Ammon's horn (tissue), 1 donor: Measurements from ENCODE around the gene CCR5.
"Not testable (repeated sequence)": the region's sequence is repeated elsewhere in the genome, so short reads cannot be mapped to it uniquely, and the experiment has no call there.

Experiments used
- DNase-seq: peaks from one replicate; pipeline ENCODE4 v3.0.0-alpha.2; 2016; ENCODE audit warnings: low spot score

The CCR5 gene

GRCh38 chr3:46386205-46386604 is 15.5 kb downstream of the CCR5 start:
- peak; percentile 51 for DNase-seq

- not testable (repeated sequence) for DNase-seq
Observed at GRCh38 chr3:46388847-46389246, 18.1 kb downstream of the CCR5 start.

- DNase-seq: no peak
Observed at GRCh38 chr3:46389306-46389705, 18.6 kb downstream of the CCR5 start.

DNA sequence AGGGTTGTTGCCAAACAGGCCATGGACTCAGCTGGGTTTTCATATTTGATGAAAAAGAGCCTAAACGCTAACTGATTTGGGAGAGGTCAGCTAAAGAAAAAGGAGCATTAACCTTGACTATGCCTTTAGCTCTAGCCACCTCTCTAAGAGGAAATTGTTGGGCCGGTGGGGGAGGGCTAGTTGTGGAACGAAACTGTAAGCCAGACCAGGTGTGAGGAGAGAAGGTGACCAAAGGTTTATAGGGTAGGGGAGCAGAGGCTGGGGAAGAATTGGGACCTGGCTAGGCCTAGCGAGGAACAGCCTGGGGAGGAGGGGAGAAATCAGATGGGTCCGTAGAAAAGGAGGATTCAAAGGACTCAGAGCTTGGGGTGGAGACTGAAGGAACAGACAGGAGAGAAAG is 20.8 kb downstream of the CCR5 start:
- not testable (repeated sequence) for DNase-seq

GRCh38 chr3:46393011-46393410 is 22.3 kb downstream of the CCR5 start:
- DNase-seq: no peak

DNA sequence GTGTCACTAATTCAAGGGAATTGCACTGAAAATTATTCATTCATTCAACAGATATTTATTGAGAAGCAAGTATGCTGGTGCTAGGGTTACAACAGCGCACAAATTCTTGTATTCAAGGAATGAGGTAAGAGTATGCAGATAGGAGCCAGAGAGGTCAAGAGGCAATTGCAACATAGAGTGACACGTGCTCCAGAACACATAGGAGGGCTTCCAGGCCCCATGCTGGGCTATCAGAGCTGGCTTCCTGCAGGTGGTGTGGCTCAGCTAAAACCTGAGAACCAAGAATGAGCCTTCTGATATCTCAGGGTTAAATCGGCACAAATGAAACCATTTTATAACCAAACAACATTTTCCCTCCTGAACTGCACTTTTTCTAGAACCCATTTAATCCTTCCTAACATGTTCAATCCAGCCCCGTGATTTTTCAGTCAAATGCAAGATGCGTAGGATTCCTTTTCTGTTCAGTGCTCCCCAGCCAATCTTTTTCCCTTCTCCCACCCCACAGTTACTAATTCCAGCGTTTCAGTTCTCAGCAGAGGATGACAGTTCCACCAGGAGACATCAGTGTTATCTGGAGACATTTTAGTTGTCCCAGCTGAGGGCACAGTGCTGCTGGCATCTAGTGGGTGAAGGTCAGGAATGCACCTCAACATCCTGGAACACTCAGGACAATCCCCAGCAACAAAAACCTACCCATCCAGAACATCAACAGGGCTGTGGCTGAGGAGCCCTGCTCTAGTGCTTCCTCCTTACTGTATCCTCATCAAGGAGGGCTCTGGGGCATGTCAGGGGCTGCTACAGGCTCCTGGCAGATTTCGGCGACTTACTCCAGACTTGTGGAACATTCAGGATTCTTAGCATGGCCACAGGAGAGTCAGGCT is 23.0 kb downstream of the CCR5 start:
- no peak for DNase-seq

DNA sequence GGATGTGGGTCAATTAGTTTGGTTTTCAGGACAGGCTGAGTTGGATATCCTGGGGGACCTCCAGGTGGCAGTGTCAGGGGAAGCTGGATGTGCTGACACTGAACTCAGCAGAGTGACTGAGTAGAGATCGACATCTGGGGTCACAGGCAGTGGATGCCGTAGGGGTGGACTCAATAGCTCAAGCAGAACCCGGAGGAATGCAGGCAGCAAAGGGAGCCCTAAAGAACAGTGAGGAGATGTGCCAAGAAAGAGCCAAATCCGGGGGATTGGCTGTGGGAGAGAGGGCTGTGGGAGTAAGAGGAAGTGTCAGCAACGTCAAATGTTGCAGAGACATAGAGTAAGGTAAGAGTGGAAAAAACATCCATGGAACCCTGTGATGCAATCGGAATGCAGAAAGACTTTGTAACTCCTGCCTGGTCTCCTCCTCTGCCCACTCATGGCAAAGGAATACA is 24.5 kb downstream of the CCR5 start:
- DNase-seq: no peak

- DNase-seq: no peak
Observed at GRCh38 chr3:46395766-46396530, 25.2 kb downstream of the CCR5 start.

DNA sequence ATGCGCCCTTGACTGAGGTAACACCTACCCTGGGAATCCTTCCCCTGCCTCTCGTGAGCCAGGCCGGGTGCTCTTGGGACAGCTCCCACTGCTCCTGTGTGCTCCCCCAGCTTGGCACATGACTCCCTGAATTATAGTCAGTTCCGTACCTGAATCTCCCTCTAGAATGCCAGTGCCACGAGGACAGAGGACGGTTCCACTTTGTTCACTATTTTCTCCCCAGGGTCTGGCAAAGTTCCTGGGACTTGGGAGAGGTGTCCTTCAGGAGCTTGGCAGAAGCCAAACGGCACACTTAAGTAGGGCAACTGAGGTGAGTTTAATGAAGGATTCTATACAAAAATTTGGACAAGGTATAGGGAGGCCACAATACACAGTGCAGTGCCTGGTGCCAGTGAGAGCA is 26.4 kb downstream of the CCR5 start:
- no peak for DNase-seq

GRCh38 chr3:46398186-46398955 is 27.6 kb downstream of the CCR5 start:
- no peak for DNase-seq

DNA sequence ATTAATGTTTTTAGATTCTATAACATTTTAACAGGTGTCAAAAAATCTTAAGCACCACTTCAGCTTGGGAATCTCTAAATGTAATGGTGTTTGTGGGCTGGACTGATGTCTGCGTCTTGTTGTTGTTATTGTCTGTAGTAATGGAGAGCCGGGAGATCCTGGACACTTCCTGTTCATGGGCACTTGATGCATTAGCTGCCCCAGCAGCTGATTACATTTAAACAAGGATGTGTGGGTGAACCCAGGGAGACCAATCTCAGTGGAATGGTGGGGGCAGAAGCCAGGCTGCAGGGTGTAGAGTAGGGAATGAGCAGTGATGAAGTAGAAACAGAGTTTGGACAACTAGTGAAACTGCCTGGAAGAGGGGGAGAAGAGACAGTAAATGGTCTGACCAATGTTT is 28.4 kb downstream of the CCR5 start:
- DNase-seq: no peak

DNA sequence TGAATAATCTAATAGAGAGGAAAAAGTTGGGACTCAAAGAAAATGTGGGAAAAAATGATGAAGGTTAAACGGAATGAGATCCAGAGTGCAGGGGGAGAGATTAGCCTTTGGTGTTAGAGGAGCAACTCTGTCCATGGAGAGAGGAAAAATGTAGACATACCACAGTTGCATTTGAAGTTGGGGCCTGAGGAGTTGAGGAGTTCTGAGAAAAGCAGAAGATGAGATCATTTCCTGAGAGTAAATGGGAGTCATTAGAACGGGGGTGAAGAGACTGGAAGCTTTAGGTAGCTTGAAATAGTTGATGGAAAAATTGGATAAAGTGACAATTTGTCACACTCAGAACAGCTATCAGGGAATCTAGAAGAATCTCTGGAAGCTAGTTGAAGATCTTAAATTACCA is 28.8 kb downstream of the CCR5 start:
- no peak for DNase-seq

DNA sequence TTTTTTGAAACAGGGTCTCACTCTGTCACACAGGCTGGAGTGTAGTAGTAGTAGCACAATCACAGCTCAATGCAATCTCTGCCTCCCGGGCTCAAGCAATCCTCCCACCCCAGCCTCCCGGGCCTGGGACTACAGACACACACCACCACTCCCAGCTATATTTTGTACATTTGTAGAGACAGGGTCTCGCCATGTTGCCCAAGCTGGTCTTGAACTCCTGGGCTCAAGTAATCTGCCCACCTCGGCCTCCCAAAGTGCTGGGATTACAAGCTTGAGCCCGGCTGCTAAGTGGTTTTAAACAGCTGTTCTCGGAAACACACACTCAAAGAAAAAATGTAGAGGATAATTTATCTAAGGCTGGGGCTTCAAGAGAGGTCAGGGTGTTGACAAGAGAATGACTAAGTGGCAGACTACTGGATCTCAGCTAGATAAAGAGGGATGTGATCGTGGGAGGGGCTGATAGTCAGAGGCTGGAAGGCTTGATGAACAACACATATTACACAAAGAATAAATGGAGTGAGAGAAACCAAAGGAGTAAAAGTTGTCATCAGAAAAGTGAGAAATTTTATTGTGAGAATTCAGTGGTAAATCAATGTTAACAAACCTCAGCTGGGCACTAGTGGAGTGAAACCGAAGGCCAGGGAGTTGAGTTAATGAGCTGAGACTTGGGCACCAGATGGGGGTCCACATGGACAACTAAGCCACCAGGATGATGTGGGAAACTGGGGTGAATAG is 29.4 kb downstream of the CCR5 start:
- DNase-seq: no peak

DNA sequence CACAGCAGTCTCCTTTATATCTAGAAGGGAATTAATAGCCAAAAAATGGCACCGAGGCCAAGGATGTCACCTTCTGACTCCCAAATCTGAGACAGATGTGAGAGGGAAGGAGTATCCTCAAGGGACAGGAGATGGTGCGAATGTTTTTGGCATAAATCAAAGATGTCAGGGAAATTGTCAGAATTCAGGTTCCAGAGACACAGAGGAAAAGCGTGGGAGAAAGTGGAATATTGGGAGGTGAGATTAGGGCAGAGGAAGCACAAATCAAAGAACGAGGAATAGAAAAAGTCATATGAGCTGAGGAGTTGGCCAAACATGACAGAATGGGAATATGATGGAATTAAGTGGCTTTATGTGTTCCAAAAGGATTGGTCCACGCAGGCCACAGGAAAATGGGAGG is 30.1 kb downstream of the CCR5 start:
- no peak for DNase-seq

- DNase-seq: no peak
Observed at GRCh38 chr3:46401579-46401978, 30.8 kb downstream of the CCR5 start.

GRCh38 chr3:46402902-46403301 is 32.2 kb downstream of the CCR5 start:
- DNase-seq: not testable (repeated sequence)

GRCh38 chr3:46405301-46406019 is 34.7 kb downstream of the CCR5 start:
- DNase-seq: no peak

- no peak for DNase-seq
Observed at GRCh38 chr3:46406443-46406787, 35.7 kb downstream of the CCR5 start.

- peak; percentile 68 for DNase-seq
Observed at GRCh38 chr3:46406788-46407611, 36.3 kb downstream of the CCR5 start, which contains the start of the genes CCR5AS and CCRL2. Gene CCR5AS (minus strand): TSS chr3:46407066. Gene CCRL2 (plus strand): TSS chr3:46407259. CDS start chr3:46408080, 821 bp downstream.

- peak; percentile 34 for DNase-seq
Observed at GRCh38 chr3:46407970-46408369, 37.2 kb downstream of the CCR5 start.
